Sigmoid colon (tissue), 7 donors: ENCODE measurements around the gene FSTL1. TPM values are rescaled to one million over a fixed set of nuclear protein-coding genes. Genes with fewer than 3 reads are reported as not detected.

ENCODE experiments used
- DNase-seq: peaks from one replicate; pipeline ENCODE4 v3.0.0-alpha.2; 2019
- H3K27ac ChIP-seq, 4 donors: fragments of 200-600 bp; sonication (generic); one replicate each; pipeline ENCODE4 v1.5.1; 2016 to 2019; ENCODE audit warnings: mild to moderate bottlenecking in 1 of 4
- H3K27me3 ChIP-seq, 3 donors: fragments of 200-600 bp; sonication (generic); one replicate each; pipeline ENCODE4 v1.5.1; 2019; ENCODE audit warnings: mild to moderate bottlenecking in 1 of 3
- H3K36me3 ChIP-seq, 4 donors: fragments of 200-600 bp; sonication (generic); one replicate each; pipeline ENCODE4 v1.5.1; 2016 to 2019
- H3K4me1 ChIP-seq, 4 donors: fragments of 200-600 bp; sonication (generic); one replicate each; pipeline ENCODE4 v1.5.1; 2017 to 2019
- H3K4me3 ChIP-seq, 4 donors: fragments of 200-600 bp; sonication (generic); one replicate each; pipeline ENCODE4 v1.5.1; 2017 to 2019; ENCODE audit warnings: mild to moderate bottlenecking in 2 of 4, moderate library complexity in 1 of 4
- H3K9me3 ChIP-seq, 4 donors: fragments of 200-600 bp in 3 of 4; sonication (generic) in 3 of 4; one replicate each; pipeline versions ENCODE4 v1.5.1 to v1.6.1; 2013 to 2019
- CTCF ChIP-seq, 4 experiments: fragments of 450-650 bp in 3 of 4; fragments of 200-600 bp in 1 of 4; IDR thresholded peaks; one replicate each; pipeline ENCODE4 v1.5.1; 2016 to 2019; ENCODE audit warnings: antibody characterized with exemption in 4 of 4, mild to moderate bottlenecking in 3 of 4, moderate library complexity in 2 of 4
- EP300 ChIP-seq, 4 donors: sonication (generic); formaldehyde crosslinking; IDR thresholded peaks; one replicate each; pipeline ENCODE4 v1.6.1; 2017; ENCODE audit warnings: antibody characterized with exemption in 4 of 4
- POLR2A ChIP-seq, 2 donors: fragments of 450-650 bp; IDR thresholded peaks; one replicate each; pipeline ENCODE4 v1.6.1; 2016; ENCODE audit warnings: antibody characterized with exemption in 2 of 2, mild to moderate bottlenecking in 2 of 2, moderate library complexity in 2 of 2
- POLR2AphosphoS5 ChIP-seq, 4 donors: sonication (generic); formaldehyde crosslinking; IDR thresholded peaks; one replicate each; pipeline ENCODE4 v1.6.1; 2017; ENCODE audit warnings: antibody characterized with exemption in 4 of 4
- WGBS, 2 donors: extraction: QIAGEN DNeasy Blood & Tissue Kit; methylation state at CpG; one replicate each; pipeline ENCODE4 v1.1.7; 2013; 5-methylcytosine and 5-hydroxymethylcytosine counted together
- intact Hi-C: fragments of 100-400 bp; cut with DNase I; formaldehyde crosslinking; loops from one replicate; pipeline ENCODE4 v1.15.1; 2023
- polyA plus RNA-seq, 3 donors: library from polyadenylated mRNA; stranded (reverse); fragments of 200-250 nt; gene quantifications; one replicate each; pipeline ENCODE4 v1.2.3, GENCODE V29; 2013
- total RNA-seq, 4 donors: library from RNA; depleted of rRNA; stranded (reverse); fragments of >200 nt; gene quantifications; one replicate each; pipeline ENCODE4 v1.1.0, GENCODE V29; 2016
- donor health status: healthy with polysubstance abuse.
- donor health status: Bipolar disorder and iron deficiency.
- donor health status: healthy.

The FSTL1 gene
- total and polyA plus RNA-seq, 7 donors: 8.1 to 653 (median 266) TPM

- H3K36me3 ChIP-seq: peaks cover 0 to 10% (median 7%) of the 10 kb centered on the region in 4 donors
- intact Hi-C loops: loop anchor here (5.0 kb wide), 2 partner anchors 89 to 324 kb away; partner anchors contain the start of genes GTF2E1 and RABL3
- TF ChIP-seq POLR2A (IDR thresholded peaks at IDR 0.05): no peak
- TF ChIP-seq POLR2AphosphoS5 (IDR thresholded peaks at IDR 0.05): no peak
- no peak for TF ChIP-seq CTCF (IDR thresholded peaks at IDR 0.05)
- no peak for TF ChIP-seq EP300 (IDR thresholded peaks at IDR 0.05)
Measured at GRCh38 chr3:120418446-120418845, 32.3 kb downstream of the FSTL1 start.

GRCh38 chr3:120417272-120417911 is 33.4 kb downstream of the FSTL1 start:
- peaks cover 0 to 16% (median 7%) of the 10 kb centered on the region in 4 donors for H3K36me3 ChIP-seq
- DNase-seq: peak; percentile 96
- H3K4me3 ChIP-seq: peak overlapping the region in 3 of 4 donors; percentile 8 to 33 (median 29)
- TF ChIP-seq POLR2A (IDR thresholded peaks at IDR 0.05): no peak
- TF ChIP-seq CTCF (IDR thresholded peaks at IDR 0.05): peak; percentile 78 to 93 (median 86)
- peak in 2 of 4 donors; percentile 27 to 82 for TF ChIP-seq POLR2AphosphoS5 (IDR thresholded peaks at IDR 0.05)
- no peaks in the 10 kb centered on the region for H3K27me3 ChIP-seq
- H3K9me3 ChIP-seq: no peaks in the 10 kb centered on the region
- peak overlapping the region; percentile 79 to 96 (median 85) for H3K27ac ChIP-seq
- WGBS, 2 donors: 1% methylated on average over 9 of the region's 9 CpGs
- intact Hi-C loops: loop anchor here (1.0 to 5.0 kb wide), 5 partner anchors 69 to 525 kb away; partner anchors contain the start of genes GTF2E1, LRRC58 and RABL3
- peaks cover 0 to 70% (median 65%) of the 10 kb centered on the region in 4 donors for H3K4me1 ChIP-seq

More at GRCh38 chr3:120418446-120418845, 32.3 kb downstream of the FSTL1 start:
- no peaks in the 10 kb centered on the region for H3K9me3 ChIP-seq
- H3K4me1 ChIP-seq: peaks cover 0 to 74% (median 70%) of the 10 kb centered on the region in 4 donors
- H3K27me3 ChIP-seq: no peaks in the 10 kb centered on the region
- no peak for DNase-seq
- 53 to 72% methylated on average over 7 of the region's 7 CpGs for WGBS, 2 donors
- peak overlapping the region; percentile 79 to 96 (median 85) for H3K27ac ChIP-seq
- H3K4me3 ChIP-seq: no peak overlapping the region

GRCh38 chr3:120416868-120417267 is 33.9 kb downstream of the FSTL1 start:
- no peaks in the 10 kb centered on the region for H3K27me3 ChIP-seq
- DNase-seq: no peak
- WGBS, 2 donors: 32 to 42% methylated on average over 2 of the region's 2 CpGs
- peak overlapping the region in 1 of 4 donors; percentile 33 for H3K4me3 ChIP-seq
- H3K4me1 ChIP-seq: peaks cover 0 to 68% (median 60%) of the 10 kb centered on the region in 4 donors
- peak overlapping the region; percentile 65 to 96 (median 85) for H3K27ac ChIP-seq
- intact Hi-C loops: loop anchor here (1.0 to 5.0 kb wide), 6 partner anchors 68 to 524 kb away; partner anchors contain the start of genes GTF2E1, LRRC58 and RABL3
- no peaks in the 10 kb centered on the region for H3K9me3 ChIP-seq
- peaks cover 0 to 22% (median 9%) of the 10 kb centered on the region in 4 donors for H3K36me3 ChIP-seq
- TF ChIP-seq CTCF (IDR thresholded peaks at IDR 0.05): no peak
- TF ChIP-seq EP300 (IDR thresholded peaks at IDR 0.05): no peak
- no peak for TF ChIP-seq POLR2AphosphoS5 (IDR thresholded peaks at IDR 0.05)
- no peak for TF ChIP-seq POLR2A (IDR thresholded peaks at IDR 0.05)

- H3K27me3 ChIP-seq: no peaks in the 10 kb centered on the region
- H3K36me3 ChIP-seq: peaks cover 9 to 33% (median 19%) of the 10 kb centered on the region in 4 donors
- intact Hi-C loops: loop anchor here (1.0 to 5.0 kb wide), 5 partner anchors 67 to 523 kb away; partner anchors contain the start of genes GTF2E1, LRRC58 and RABL3
- TF ChIP-seq POLR2AphosphoS5 (IDR thresholded peaks at IDR 0.05): no peak
- TF ChIP-seq CTCF (IDR thresholded peaks at IDR 0.05): no peak
- TF ChIP-seq POLR2A (IDR thresholded peaks at IDR 0.05): no peak
- no peak for TF ChIP-seq EP300 (IDR thresholded peaks at IDR 0.05)
- H3K9me3 ChIP-seq: no peaks in the 10 kb centered on the region
- peak overlapping the region in 2 of 4 donors; percentile 65 to 96 for H3K27ac ChIP-seq
- 86 to 88% methylated on average over 6 of the region's 6 CpGs for WGBS, 2 donors
- no peak overlapping the region for H3K4me3 ChIP-seq
- peaks cover 0 to 64% (median 49%) of the 10 kb centered on the region in 4 donors for H3K4me1 ChIP-seq
- no peak for DNase-seq
Measured at GRCh38 chr3:120415756-120416155, 35.0 kb downstream of the FSTL1 start.
